CD4-positive, alpha-beta T cell treated with Interleukin-1 beta for 1 hour (primary cell): Measurements from ENCODE around the gene ANKAR.
"Not testable (repeated sequence)": the region's sequence is repeated elsewhere in the genome, so short reads cannot be mapped to it uniquely, and the experiment has no call there.

Experiments used
- DNase-seq, 2 donors: peaks; one replicate each; pipeline ENCODE4 v3.0.0-alpha.2; 2020 to 2022

Gene ANKAR

DNA sequence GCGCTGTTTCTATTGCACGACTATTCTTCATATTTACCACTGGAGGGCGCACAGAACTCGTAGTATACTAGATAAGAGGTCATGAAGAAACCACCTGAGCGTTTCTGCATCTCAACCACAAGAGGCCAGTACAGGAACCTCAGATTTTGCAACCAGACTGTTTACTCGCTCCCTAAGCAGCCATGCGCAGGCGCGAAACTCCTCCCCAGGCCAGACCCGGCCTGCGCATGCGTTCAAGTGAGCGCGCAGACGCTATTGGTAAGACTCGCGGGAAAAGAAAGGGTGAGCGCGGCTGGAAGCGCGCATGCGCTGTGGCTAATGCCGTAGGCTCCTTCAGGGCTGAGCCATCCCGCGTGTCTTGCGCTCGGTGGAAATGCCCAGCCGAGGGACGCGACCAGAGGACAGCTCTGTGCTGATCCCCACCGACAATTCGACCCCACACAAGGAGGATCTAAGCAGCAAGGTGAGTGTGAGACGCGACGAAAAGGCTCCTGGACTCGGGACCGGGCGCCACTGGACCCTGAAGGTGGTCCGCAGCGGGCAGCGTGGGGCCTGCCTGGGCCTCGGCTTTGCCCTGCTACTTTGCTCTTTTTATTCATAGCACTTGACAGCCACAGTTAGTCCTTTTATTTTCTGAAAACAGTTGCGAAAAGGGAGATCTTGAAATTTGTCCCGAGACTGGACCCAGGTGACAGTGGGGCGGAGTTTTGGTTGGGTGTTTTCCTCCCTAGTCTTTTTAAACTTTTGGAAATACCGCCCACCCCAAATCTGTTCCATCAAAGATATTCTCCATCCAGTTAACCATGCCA, 13.1 kb upstream of the ANKAR start, which contains the start of gene ASNSD1:
Gene ASNSD1, plus strand, starts transcription at position 312 of the 809 bp plus-strand sequence. CDS start 4,674 bp downstream, outside the sequence.
- DNase-seq: peak; percentile 100

DNA sequence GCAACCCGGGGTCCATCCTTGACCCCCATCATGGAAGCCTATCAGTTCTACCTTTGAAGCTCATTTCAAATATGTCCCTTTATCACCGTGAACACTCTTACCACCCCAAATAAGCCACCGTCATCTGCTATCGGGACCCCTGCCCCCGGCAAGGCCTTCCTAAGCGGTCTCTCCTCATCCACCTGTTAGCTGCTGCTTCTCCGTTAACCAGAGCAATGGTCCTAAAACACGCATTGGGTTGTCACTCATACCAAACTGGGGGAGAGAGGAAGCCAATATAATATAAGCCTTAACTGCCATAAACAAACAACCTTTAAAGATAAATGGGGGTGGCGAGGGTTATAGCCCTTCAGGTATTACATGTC, 12.5 kb upstream of the ANKAR start:
- DNase-seq: peak in 1 of 2 donors; percentile 17

DNA sequence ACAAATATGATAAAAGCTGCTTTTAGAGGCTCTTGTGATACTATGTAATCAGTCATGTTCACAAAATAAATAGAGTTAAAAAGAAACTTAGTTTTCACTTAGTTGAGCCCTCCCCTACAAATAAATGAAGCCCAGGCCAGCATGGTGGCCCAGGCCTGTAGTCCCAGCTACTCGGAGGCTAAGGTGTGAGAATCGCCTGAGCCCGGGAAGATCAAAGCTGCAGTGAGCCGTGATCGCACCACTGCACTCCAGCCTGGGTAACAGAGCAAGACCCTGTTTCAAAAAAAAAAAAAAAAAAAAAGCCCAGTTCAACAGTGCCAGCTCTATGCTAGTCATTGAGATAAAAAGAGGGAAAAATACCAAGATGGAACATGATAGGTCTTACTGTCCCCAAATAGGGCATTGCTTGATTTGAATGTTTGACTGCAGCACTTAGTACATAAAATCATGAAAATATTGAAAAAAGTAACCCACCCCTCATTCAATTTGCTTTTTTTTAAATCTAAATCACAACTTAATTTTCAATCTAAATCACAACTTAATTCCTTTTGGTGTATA, 11.7 kb upstream of the ANKAR start:
- no peak for DNase-seq

DNA sequence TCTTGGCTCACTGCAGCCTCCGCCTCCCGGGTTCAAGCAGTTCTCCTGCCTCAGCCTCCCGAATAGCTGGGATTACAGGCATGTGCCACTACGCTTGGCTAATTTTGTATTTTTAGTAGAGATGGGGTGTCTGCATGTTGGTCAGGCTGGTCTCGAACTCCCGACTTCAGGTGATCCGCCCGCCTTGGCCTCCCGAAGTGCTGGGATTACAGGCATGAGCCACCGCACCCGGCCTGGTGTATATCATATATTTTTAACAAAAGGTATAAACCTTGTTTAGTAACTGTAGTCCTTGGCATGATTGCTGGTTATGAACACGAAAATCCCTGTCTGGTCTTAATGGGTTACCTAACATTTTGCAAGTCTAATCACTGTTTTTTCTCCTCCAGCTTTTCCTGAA, 11.2 kb upstream of the ANKAR start:
- DNase-seq: not testable (repeated sequence)

DNA sequence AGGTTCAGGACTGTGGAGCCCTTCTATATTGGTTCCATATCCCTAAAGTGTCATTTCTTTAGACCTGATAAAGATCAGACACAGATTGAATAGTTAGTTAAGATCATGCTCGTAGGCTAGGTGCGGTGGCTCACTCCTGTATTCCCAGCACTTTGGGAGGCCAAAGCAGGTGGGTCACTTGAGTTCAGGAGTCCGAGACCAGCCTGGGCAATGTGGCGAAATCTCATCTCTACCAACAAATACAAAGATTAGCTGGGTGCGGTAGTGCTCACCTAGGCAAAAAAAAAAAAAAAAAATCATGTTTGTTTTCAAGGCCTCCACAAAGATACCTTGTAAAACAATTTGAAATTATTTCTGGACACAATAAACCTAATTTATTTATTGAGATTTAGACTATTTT, 4.6 kb upstream of the ANKAR start:
- DNase-seq: no peak

DNA sequence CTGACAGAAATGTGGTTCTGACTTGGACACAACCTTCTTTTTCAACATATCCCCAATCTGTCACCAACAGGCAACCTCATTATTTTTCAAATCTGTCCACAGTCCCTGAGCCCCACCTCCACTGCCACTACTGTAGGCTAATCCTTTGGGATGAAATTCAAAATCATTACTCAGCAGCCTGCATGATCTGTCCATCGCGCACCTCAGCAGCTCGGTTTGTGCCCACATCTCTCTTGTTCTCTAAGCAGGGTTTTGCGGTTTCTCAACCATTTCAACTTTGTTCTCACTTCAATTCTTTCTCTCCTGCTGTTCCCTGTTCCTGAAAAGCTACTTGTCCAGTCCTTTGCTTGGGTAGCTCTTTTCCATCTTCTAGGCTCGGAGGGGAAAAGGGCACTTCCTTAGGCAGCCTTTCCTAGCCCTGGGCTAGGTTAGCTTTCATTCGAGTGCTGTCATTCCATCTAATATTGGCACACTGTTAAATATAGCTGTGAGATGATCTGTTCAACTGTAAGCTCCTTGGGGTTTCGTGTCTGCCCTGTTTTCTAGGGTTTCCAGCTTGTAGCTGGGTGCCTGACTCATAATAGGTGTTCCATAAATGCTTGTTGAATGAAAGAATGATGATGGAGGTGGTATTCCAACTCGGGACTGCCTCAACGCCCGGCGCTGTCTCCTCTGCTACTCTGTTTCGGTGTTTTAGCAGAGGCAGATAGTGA, 653 bp upstream of the ANKAR start:
- DNase-seq: no peak

DNA sequence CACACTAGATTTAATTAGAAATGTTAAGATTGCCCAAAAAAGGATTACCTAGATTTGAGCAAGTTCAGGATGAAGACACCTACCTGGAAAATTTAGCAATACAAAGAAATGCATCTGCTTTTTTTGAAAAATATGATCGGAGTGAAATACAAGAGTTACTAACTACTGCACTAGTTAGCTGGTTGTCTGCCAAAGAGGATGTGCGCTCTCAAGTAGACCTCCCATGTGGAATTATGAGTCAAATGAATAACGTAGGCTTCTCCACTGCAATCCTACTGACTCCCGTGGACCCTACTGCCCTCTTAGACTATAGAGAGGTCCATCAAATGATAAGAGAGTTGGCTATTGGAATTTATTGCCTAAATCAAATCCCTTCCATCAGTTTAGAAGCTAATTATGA, 2.0 kb downstream of the ANKAR start:
- DNase-seq: no peak

DNA sequence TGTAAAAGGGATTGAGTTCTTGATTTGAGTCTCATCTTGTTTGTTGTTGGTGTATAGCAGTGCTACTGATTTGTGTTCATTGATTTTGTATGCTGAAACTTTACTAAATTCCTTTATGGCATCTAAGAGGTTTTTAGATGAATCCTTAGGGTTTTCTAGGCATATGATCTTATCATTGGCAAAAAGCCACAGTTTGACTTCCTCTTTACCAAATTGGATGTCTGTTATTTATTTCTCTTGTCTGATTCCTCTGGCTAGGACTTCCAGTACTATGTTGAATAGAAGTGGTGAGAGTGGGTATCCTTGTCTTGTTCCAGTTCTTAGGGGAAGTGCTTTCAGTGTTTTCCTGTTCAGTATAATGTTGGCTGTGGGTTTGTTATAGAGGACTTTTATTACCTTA, 4.8 kb downstream of the ANKAR start:
- DNase-seq: no peak

DNA sequence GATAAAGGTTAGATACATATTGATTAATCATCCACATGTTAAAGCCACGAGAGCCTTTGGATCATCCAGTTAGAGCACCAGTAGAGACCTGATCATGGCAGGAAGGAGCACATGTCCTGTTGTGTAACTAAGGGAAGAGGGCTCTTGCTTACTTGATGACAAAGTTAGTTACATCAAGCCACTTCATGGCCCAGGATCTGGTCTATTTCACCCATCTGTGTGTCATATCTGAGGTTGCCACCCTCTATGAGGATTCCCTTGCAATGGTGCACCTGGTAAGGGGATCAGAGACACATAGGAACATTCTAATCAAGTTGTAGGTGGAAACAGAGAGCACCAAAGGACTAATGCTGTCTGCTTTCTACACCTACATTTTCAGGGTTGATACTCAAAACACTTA, 6.7 kb downstream of the ANKAR start:
- DNase-seq: no peak

DNA sequence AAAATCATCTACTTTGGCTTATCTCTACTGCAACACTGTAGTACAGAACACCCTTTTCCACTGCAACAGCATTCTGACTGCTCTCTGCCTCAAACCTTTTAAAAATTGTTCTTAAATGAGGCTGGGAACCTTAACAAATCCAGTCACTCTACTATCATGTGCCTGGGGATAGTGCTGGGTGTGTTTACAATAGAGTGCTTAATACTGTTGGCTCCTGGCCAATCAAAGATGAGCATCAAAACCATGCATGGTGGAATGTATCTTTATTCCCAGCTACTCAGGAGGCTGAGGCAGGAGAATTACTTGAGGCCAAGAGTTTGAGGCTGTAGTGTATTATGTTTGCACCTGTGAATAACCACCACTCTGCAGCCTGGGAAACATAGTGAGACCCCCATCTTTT, 7.4 kb downstream of the ANKAR start:
- no peak for DNase-seq

DNA sequence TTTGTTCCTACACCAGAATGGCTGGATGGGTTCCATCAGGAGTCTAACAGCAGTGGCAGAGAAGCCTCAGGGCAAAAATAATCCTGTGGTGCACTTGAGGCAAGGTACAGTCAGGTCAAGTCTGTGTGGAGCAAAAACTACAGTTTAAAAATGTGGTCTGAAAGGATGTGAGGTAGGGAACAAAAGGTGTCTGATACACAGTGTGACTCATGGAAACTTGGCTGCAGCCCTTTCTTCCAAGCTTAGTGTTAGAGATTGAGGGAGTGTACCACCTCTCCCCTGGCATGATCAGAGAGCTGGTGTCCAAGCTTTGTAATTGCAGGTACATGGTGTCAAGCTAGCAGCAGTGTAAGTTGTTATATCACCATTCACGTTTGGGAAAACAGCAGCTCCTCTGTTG, 8.9 kb downstream of the ANKAR start:
- no peak for DNase-seq

DNA sequence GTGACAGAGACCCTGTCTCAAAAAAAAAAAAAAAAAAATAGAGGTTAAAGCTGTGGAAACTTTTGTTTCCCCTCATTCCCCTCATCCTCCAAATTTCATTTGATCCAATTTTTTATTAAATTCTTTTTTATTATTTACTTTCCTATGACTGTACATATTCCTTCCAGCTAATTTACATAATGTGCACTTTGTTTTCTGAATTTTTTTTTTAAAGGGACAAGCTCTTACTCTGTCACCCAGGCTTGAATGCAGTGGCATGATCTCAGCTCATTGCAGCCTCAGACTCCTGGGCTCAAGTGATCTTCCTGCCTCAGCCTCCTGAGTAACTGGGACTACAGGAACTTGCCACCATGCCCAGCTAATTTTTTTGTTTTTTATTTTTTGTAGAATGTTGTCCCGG, 10.3 kb downstream of the ANKAR start:
- no peak for DNase-seq

DNA sequence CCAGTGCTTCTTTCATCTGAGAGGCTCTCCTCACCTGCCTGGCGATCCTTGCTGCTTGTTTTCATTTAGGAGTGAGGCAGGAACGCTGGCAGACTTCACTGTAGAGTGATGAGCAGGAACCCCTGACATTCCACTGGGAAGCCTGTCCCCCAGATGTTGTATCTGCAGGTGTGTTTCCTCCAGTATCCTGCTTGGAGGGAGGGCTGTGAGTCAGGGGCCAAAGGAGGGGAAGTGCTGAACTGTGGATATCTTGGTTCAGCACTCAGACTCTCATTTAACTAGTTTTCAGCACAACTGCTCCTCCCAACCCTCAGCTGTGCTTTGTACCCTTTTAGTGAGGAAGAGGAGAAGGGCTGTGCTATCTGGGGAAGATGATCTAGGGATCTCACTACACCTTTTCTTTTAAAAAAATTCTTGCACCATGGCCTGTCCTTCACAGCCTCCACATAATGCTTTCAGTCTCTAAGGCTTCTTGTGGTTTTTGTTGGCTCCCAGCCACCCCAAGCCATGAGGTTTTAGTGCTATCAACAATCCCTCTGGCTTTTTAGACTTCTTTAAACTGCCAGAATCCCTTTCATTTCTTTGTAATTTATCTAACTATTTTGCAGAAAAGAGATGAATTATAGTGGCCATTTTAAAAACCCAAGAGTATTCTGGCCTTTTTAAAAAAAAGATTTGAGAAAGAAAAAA, 11.2 kb downstream of the ANKAR start:
- no peak for DNase-seq

DNA sequence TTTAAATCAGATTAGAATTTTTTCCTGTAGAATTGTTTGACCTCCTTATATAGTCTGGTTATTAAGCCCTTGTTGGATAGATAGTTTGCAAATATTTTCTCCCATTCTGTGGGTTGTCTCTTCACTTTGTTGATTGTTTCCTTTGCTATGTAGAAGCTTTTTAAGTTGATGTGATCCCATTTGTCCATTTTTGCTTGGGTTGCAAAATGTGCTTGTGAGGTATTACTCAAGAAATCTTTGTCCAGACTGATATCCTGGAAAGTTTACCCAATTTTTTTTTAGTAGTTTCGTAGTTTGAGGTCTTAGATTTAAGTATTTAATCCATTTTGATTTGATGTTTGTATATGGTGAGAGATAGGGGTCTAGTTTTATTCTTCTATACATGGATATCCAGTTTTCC, 13.3 kb downstream of the ANKAR start:
- DNase-seq: not testable (repeated sequence)

DNA sequence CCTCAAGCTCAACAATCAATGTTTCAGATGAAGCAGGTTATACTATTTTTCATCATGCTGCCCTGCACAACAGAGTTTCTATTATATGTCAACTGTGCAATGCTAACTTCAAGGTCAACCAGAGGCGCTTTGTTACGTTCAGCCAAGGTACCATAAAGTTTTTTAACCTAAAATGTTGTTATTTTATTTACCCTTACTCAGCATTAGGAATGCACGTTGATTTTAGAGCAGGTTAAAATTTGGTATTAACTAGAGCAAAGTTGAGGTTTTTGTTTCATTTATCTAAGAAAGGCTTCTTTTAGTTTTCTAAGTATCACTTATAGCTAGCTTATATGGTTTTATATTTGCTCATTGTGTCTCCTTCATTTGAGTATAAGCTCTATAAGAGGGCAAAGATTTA, 21.8 kb downstream of the ANKAR start:
- no peak for DNase-seq

DNA sequence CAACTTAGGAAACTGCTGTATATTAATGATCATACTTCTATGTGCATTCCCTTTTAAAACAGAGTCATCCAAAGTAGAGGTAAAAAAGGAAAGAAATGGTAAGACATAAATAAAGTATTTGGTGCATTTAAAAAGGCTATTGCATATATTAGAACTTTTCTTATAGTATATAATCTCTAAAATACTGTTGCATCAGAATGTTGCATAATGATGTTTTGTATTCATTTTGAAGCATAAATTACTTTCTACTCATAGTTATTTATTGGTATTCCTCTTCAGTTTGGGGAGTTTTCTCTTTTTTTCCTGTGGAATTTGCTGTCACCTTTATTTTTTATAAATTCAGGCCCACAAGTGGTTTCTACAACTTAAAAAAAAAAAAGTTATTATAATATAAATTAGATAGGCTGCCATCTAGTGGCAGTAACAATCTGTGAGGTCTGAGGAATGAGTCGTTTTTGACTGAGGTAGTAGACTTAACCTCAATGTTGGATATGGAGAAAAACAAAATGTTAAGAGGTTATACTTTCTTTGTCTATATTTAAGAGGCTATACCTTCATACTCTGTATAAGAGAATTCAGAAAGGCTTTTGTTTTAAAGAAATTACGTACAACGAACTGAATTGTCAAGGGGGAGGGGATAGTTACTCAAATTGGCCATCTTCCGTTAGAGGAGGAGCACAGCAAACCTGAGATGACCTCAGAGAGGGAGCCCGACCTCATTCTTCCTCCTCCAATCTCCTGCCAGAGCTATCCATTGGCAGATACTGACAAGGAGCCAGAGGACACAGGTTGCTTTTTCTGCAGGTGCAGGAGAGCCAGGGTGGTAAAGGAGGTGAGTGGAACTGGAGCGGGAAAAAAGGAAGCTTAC, 23.8 kb downstream of the ANKAR start:
- DNase-seq: peak; percentile 22 to 69

DNA sequence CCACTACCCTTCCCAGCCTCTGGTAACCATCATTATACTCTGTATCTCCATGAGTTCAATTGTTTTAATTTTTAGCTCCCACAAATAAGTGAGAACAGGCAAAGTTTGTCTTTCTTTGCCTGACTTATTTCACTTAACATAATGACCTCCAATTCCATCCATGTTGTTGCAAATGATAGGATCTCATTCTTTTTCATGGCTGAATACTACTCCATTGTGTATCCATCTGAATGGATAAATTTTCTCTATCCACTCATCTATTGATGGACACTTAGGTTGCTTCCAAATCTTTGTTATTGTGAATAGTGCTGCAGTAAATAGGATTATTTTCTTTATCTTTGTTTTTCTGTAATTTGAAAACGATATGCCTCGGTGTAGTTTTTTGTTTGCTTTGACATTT, 26.2 kb downstream of the ANKAR start:
- DNase-seq: no peak

DNA sequence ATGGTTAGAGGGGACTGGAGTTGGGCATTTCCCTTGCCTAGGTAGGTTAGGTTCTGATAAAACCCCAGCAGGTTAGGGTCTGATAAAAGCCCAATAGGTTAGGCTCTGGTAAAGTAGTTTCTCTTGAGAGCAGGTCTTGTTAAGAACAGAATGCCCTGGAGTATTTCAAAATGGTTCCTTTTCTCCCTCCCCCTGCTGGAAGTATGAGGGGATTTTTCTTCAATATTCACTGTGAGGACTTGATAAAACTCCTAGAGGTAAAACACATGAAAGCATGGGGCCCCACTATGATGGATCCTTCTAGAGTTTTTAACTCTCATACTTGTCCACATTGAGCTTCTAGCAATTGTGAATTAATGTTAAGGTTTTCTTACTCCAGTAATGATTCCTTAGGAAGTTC, 27.6 kb downstream of the ANKAR start:
- no peak for DNase-seq

DNA sequence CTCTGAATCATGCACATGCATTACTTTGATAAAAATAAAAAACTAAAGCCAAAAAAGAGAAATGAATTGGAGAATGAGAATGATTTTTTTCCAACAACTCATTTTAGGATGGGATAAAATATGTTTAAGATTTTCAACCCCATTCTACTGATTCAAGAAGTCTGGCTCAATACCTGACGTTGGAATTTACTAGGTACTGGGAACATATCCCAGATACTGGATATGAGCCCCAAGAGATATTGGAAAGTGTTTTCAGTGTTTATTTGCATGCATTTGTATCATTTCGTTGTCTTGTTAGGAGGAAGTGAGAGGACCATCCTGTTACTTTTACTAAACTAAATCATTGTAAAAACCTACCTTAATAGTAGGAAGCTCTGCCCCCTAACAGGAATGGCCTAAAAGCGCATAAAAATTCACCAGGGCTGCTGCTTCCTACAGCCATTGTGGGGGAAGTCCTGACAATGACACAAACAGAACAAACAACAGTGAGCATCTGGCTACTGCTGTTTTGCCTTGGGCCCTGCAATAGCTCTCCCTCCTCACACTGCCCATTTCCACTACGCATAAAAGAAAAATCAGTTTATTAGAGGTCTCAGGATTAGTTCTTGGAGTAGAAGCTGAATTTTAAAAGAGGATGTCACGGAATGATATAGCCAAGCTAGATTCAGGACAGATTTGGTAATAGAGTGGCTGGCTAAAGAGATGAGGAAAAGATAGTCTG, 35.2 kb downstream of the ANKAR start:
- no peak for DNase-seq

DNA sequence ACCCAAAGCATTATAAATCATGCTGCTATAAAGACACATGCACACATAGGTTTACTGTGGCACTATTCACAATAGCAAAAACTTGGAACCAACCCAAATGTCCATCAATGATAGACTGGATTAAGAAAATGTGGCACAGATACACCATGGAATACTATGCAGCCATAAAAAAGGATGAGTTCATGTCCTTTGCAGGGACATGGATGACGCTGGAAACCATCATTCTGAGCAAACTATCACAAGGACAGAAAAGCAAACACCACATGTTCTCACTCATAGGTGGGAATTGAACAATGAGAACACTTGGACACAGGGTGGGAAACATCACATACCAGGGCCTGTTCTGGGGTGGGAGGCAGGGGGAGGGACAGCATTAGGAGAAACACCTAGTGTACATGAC, 43.1 kb downstream of the ANKAR start:
- DNase-seq: not testable (repeated sequence)

DNA sequence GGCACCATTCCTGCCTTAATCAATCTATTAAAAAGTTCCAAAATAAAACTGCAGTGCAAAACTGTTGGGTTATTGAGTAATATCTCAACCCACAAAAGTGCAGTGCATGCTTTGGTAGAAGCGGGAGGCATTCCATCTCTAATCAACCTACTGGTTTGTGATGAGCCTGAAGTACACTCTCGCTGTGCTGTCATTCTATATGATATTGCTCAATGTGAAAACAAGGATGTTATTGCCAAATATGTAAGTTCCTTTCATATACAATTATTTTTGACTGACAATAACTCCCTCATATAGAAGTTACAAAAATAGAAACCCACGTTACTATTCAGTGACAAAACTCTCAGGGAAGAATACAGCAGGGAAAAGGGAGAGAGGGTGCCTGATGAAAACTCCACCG, 45.1 kb downstream of the ANKAR start:
- no peak for DNase-seq

DNA sequence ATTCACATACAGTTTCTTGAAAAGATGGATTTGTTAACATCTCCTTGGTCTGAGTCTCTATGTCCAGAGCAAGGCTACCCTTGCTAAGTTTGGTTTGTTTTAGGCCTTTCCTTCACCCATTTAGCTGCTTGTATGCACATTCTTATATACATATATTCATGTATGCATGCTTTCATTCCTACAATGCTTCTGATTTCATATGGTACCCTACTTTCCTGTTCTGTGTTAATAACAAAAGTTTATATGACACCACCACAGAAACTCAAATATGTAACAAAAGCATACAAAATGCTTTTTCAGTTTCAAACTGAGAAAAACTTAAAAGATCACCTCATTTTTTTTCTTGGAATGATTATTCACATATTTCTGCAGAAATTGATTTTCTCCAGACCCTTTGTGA, 48.7 kb downstream of the ANKAR start:
- no peak for DNase-seq
